GM23338 (cell line): Measurements from ENCODE around the gene SIVA1. TPM values are rescaled to one million over a fixed set of nuclear protein-coding genes. Genes with fewer than 3 reads are reported as not detected.

Experiments used
- ATAC-seq: fragments of 200-7000 bp; cut with Tn5 transposase; 3 replicates; pipeline ENCODE4 v1.9.1; 2020
- DNase-seq: peaks from one replicate; pipeline ENCODE4 v3.0.0-alpha.2; 2015; ENCODE audit warnings: low spot score
- H2AFZ ChIP-seq: fragments of 200-600 bp; sonication (generic); 2 replicates; pipeline ENCODE4 v1.8.0; 2016; ENCODE audit warnings: antibody characterized with exemption, mild to moderate bottlenecking, moderate library complexity
- H3F3A ChIP-seq: fragments of 200-600 bp; sonication (generic); replicated peaks from 2 replicates; pipeline ENCODE4 v1.8.0; 2017; ENCODE audit warnings: antibody characterized with exemption, mixed run types, low read depth
- H3K27ac ChIP-seq: fragments of 200-600 bp; sonication (generic); 2 replicates; pipeline ENCODE4 v1.6.1; 2016; ENCODE audit warnings: low read depth
- H3K27me3 ChIP-seq: fragments of 200-600 bp; sonication (generic); 2 replicates; pipeline ENCODE4 v1.8.0; 2016; ENCODE audit warnings: mild to moderate bottlenecking, mixed run types, moderate library complexity; ENCODE audit not compliant: insufficient read depth
- H3K36me3 ChIP-seq: fragments of 200-600 bp; sonication (generic); 2 replicates; pipeline ENCODE4 v1.8.0; 2016; ENCODE audit warnings: mild to moderate bottlenecking; ENCODE audit not compliant: insufficient read depth
- H3K4me1 ChIP-seq: fragments of 200-600 bp; sonication (generic); 2 replicates; pipeline ENCODE4 v1.8.0; 2016; ENCODE audit warnings: mild to moderate bottlenecking, moderate library complexity; ENCODE audit not compliant: insufficient read depth
- H3K4me2 ChIP-seq: fragments of 200-600 bp; sonication (generic); 2 replicates; pipeline ENCODE4 v1.7.1; 2017; ENCODE audit warnings: mixed run types
- H3K4me3 ChIP-seq: fragments of 200-600 bp; sonication (generic); 2 replicates; pipeline ENCODE4 v1.6.1; 2016; ENCODE audit warnings: mixed run types
- H3K79me2 ChIP-seq: fragments of 200-600 bp; sonication (generic); replicated peaks from 2 replicates; pipeline ENCODE4 v1.8.0; 2017; ENCODE audit warnings: mild to moderate bottlenecking; ENCODE audit not compliant: insufficient read depth
- H3K9me2 ChIP-seq: fragments of 200-600 bp; sonication (generic); 2 replicates; pipeline ENCODE4 v1.8.0; 2017; ENCODE audit not compliant: insufficient read depth
- H4K20me1 ChIP-seq: fragments of 200-600 bp; sonication (generic); replicated peaks from 2 replicates; pipeline ENCODE4 v1.8.0; 2017; ENCODE audit warnings: mild to moderate bottlenecking; ENCODE audit not compliant: insufficient read depth
- H3K27ac Mint-ChIP-seq: 2 replicates; pipeline ENCODE4 v1.8.0; 2020; ENCODE audit warnings: inconsistent platforms, mild to moderate bottlenecking, moderate library complexity, mixed read lengths
- H3K27me3 Mint-ChIP-seq: 3 replicates; pipeline ENCODE4 v1.8.0; 2022; ENCODE audit warnings: low read depth, mild to moderate bottlenecking, moderate library complexity, mixed read lengths, inconsistent platforms; ENCODE audit not compliant: insufficient read depth, poor library complexity
- H3K36me3 Mint-ChIP-seq: 3 replicates; pipeline ENCODE4 v1.8.0; 2021; ENCODE audit warnings: low read depth, mild to moderate bottlenecking, inconsistent platforms, moderate library complexity, mixed read lengths
- H3K4me1 Mint-ChIP-seq: 3 replicates; pipeline ENCODE4 v1.8.0; 2020; ENCODE audit warnings: mild to moderate bottlenecking, inconsistent platforms, mixed read lengths
- H3K4me3 Mint-ChIP-seq: 3 replicates; pipeline ENCODE4 v1.8.0; 2021; ENCODE audit warnings: moderate library complexity, mild to moderate bottlenecking, inconsistent platforms, mixed read lengths
- H3K9me3 Mint-ChIP-seq: 3 replicates; pipeline ENCODE4 v1.8.0; 2020; ENCODE audit warnings: moderate library complexity, mild to moderate bottlenecking, inconsistent platforms, mixed read lengths
- CREB1 ChIP-seq: fragments of 250-450 bp; sonication (Bioruptor Pico); IDR thresholded peaks from 2 replicates; pipeline ENCODE4 v1.5.0; 2020; ENCODE audit warnings: low read depth, mild to moderate bottlenecking, moderate library complexity
- EZH2 ChIP-seq: fragments of 200-600 bp; sonication (generic); IDR thresholded peaks from one replicate; pipeline ENCODE4 v1.8.0; 2017; ENCODE audit warnings: antibody characterized with exemption, mild to moderate bottlenecking, low read depth; ENCODE audit not compliant: unreplicated experiment
- JUNB ChIP-seq: IDR thresholded peaks from one replicate; pipeline ENCODE4 v1.6.1; 2016; ENCODE audit warnings: antibody characterized with exemption; ENCODE audit not compliant: unreplicated experiment
- NANOG ChIP-seq: IDR thresholded peaks from 2 replicates; pipeline ENCODE4 v1.6.1; 2016; ENCODE audit warnings: antibody characterized with exemption, borderline replicate concordance
- POLR2AphosphoS5 ChIP-seq: IDR thresholded peaks from 2 replicates; pipeline ENCODE4 v1.6.1; 2016; ENCODE audit warnings: antibody characterized with exemption, low read depth
- REST ChIP-seq: IDR thresholded peaks from one replicate; pipeline ENCODE4 v1.6.1; 2018; ENCODE audit warnings: antibody characterized with exemption; ENCODE audit not compliant: unreplicated experiment
- STAT1 ChIP-seq: IDR thresholded peaks from one replicate; pipeline ENCODE4 v1.6.1; 2016; ENCODE audit warnings: antibody characterized with exemption; ENCODE audit not compliant: unreplicated experiment
- polyA plus RNA-seq: library from polyadenylated mRNA; unstranded; fragments of >200 nt; fragmentation: Nextera tagmentation; extraction: Ambion mirVana; gene quantifications from 2 replicates; pipeline ENCODE4 v1.2.1, GENCODE V29; 2016
- total RNA-seq: library from RNA; depleted of rRNA; stranded (reverse); fragments of >200 nt; shearing (Covaris generic); gene quantifications from 2 replicates; pipeline ENCODE4 v1.2.3, GENCODE V29; 2014

Gene SIVA1
- total and polyA plus RNA-seq, 2 experiments from 2014 or later, result 215 to 392 TPM

- no peak for TF ChIP-seq CREB1 (CRISPR knock-in tag)
- no peak for TF ChIP-seq EZH2
- TF ChIP-seq REST, result no peak
- TF ChIP-seq NANOG, result no peak
These were observed 11.7 kb upstream of the SIVA1 start (continued) for GRCh38 chr14:104741108-104741802.

- Mint-ChIP-seq H3K36me3 (peaks cover 3% of the 10 kb centered on the region; the same call in 1 of the 3 replicates), H3K27me3 (peaks cover 13% of the 10 kb centered on the region), H3K4me3 (no peak overlapping the region), H3K9me3 (no peaks in the 10 kb centered on the region), H3K4me1 (no peaks in the 10 kb centered on the region), H3K27ac (no peak overlapping the region)
- ATAC-seq (no peak), DNase-seq (no peak)
- TF ChIP-seq STAT1 (no peak), POLR2AphosphoS5 (no peak), REST (no peak), EZH2 (no peak), JUNB (no peak)
- no peaks in the 10 kb centered on the region for H4K20me1 ChIP-seq
- no peak overlapping the region for H3K27ac ChIP-seq
- H3K79me2 ChIP-seq, result no peaks in the 10 kb centered on the region
- H3K4me1 ChIP-seq, result no peaks in the 10 kb centered on the region
- H3K36me3 ChIP-seq, result no peaks in the 10 kb centered on the region
- no peaks in the 10 kb centered on the region for H3K9me2 ChIP-seq
- no peak overlapping the region for H2AFZ ChIP-seq
- no peaks in the 10 kb centered on the region for H3F3A ChIP-seq
- no peak overlapping the region for H3K4me2 ChIP-seq
- H3K4me3 ChIP-seq, result no peak overlapping the region
- no peaks in the 10 kb centered on the region for H3K27me3 ChIP-seq
These were observed 11.1 kb upstream of the SIVA1 start for GRCh38 chr14:104741803-104742251.
